Activated naive CD4-positive, alpha-beta T cell treated with anti-CD3 and anti-CD28 coated beads, Interleukin-2, amount 50 U/mL, for 72 hours (primary cell): ENCODE data around the gene CDC5L. TPM values are rescaled to one million over a fixed set of nuclear protein-coding genes. Genes with fewer than 3 reads are reported as not detected.
A peak's percentile ranks its signal among the peaks of the same experiment; 100 is the strongest.

Experiments
- ATAC-seq, 2 donors: fragments of 150-1000 bp; cut with Tn5 transposase; 2 replicates each; pipeline ENCODE4 v1.10.0; 2021; ENCODE audit warnings: mild to moderate bottlenecking in 2 of 2, moderate library complexity in 2 of 2
- DNase-seq, 2 donors: peaks; one replicate each; pipeline ENCODE4 v3.0.0; 2021 to 2022; ENCODE audit warnings: low spot score in 2 of 2
- H3K27ac Mint-ChIP-seq, 2 donors: one replicate each; pipeline ENCODE4 v1.8.0; 2022; ENCODE audit warnings: mild to moderate bottlenecking in 2 of 2, mixed read lengths in 2 of 2
- H3K36me3 Mint-ChIP-seq, 2 donors: one replicate each; pipeline ENCODE4 v1.8.0; 2022; ENCODE audit warnings: mixed read lengths in 2 of 2
- H3K9me3 Mint-ChIP-seq, 2 donors: one replicate each; pipeline ENCODE4 v1.8.0; 2022; ENCODE audit warnings: mixed read lengths in 2 of 2
- total RNA-seq, 2 donors: library from RNA; stranded (reverse); gene quantifications; one replicate each; pipeline ENCODE4 v1.2.3, GENCODE V29; 2022

Gene CDC5L
- total RNA-seq, 2 donors from 2014 or later: 22.7 to 25.2 TPM

- Mint-ChIP-seq H3K27ac (no peak overlapping the region), H3K36me3 (no peaks in the 10 kb centered on the region), H3K9me3 (no peaks in the 10 kb centered on the region)
- no peak for ATAC-seq
- no peak for DNase-seq
These were observed 84.9 kb downstream of the CDC5L start for GRCh38 chr6:44472250-44472945.

DNA sequence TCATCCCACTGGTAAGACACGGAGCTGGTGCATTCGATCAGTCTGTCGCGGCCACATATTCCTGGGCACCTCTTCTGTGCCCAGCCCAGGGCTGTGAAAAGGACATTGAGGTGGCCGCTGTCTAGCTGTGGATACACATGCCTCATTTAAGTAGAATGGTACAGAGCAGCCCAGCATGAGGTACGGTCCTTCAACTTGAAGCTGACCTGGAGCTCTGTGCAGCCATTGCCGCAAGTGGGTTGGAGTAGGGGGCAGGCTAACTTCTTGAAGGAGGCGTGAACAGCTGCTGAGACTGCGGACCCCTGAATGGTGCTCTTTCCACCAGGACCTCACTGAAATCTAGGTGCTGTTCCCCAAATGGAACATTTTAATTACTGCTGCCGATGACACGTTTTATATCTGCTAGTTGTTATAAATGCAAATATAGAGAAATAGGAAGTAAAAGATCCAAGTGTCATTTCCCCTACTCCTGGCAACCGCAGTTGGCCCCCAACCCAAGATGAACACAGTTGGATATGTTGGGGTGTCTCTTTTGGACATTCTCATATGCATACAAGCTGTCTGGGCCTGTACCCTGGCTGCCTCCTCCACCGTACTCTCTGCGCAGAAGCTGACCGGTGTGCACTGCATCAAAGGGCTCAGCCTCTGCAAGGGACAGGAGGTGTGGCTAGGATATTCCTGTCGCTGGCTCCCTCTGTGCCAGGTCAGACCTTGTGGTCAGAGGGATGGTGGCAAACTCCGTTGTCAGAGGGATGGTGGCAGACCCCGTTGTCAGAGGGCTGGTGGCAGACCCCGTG, 86.1 kb downstream of the CDC5L start:
- ATAC-seq (no peak), DNase-seq (no peak)
- Mint-ChIP-seq H3K27ac (no peak overlapping the region), H3K36me3 (no peaks in the 10 kb centered on the region), H3K9me3 (no peaks in the 10 kb centered on the region)

DNA sequence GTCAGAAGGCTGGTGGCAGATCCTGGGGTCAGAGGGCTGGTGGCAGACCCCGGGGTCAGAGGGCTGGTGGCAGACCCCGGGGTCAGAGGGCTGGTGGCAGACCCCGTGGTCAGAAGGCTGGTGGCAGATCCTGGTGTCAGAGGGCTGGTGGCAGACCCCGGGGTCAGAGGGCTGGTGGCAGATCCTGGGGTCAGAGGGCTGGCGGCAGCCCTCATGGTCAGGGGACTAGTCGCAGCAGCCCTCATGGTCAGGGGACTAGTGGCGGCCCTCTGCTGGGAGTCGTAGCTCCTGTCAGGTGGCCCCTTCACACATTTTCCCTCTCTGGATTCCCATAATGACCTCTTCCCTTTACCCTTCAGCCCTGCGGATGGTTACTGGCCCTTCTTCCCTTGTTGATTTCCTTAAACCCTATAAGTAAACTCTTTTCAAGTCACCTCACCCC, 86.7 kb downstream of the CDC5L start:
- ATAC-seq (no peak), DNase-seq (no peak)
- H3K27ac Mint-ChIP-seq: no peak overlapping the region
- no peaks in the 10 kb centered on the region for H3K36me3 Mint-ChIP-seq
- H3K9me3 Mint-ChIP-seq: no peaks in the 10 kb centered on the region

DNA sequence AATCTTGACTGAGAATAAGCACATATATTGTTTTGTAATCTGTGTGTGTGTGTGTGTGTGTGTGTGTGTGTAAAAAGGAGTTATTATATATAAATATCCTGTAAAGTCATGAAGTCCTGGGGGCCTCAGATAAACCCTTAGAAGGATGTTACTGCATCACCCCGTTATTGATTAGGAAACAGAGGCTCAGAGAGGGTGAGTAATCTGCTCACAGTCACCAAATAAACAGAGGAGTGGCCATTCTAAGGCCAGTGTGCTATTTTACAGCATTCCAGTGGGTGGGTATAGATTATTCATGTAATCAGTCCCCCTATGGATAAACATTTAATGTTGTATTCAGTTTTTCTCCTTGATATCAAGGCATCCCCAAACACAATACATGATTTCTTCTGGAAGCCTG, 87.1 kb downstream of the CDC5L start:
- no peaks in the 10 kb centered on the region for H3K9me3 Mint-ChIP-seq
- H3K36me3 Mint-ChIP-seq: no peaks in the 10 kb centered on the region
- ATAC-seq: no peak
- no peak overlapping the region for H3K27ac Mint-ChIP-seq
- no peak for DNase-seq

GRCh38 chr6:44475417-44475778, 87.9 kb downstream of the CDC5L start:
- H3K27ac Mint-ChIP-seq: no peak overlapping the region
- ATAC-seq (peak; percentile 26 to 48), DNase-seq (no peak)
- no peaks in the 10 kb centered on the region for H3K36me3 Mint-ChIP-seq
- H3K9me3 Mint-ChIP-seq: no peaks in the 10 kb centered on the region

DNA sequence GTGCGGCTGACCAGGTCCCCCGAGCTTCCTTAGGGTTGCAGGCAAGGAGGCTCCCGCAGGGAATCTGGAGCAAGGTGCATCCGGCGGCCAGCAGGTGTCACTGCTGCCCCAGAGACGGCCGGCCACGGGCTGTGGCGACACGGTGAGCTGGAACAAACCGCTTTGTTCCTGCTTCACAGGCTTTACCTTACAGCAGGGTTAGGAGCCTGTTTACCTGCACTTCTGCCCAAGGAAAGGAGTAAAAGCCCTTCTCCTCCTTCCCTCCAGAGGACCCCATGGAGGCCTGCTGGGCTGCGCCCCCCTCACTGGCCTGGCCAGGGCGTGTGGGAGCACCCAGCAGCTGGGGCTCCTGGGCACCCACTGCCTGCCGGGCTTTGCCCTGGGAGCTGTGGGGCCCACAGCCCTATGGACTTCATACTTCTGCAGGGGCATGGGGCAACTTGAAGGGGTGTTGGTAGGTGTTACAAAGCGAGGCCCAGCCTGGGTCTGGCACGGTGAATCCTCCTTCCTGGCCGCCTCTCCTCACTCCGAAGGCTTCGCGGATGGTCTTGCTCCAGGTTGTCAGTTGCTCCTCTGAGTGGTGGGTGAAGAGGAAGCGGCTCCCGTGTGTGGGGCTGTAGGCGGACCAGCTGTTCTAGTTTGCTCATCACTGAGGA, 88.4 kb downstream of the CDC5L start:
- DNase-seq: peak; percentile 75 to 79
- Mint-ChIP-seq H3K9me3 (no peaks in the 10 kb centered on the region), H3K36me3 (no peaks in the 10 kb centered on the region), H3K27ac (no peak overlapping the region)
- ATAC-seq: peak; percentile 87 to 89

- H3K9me3 Mint-ChIP-seq: no peaks in the 10 kb centered on the region
- ATAC-seq (no peak), DNase-seq (no peak)
- no peaks in the 10 kb centered on the region for H3K36me3 Mint-ChIP-seq
- H3K27ac Mint-ChIP-seq: no peak overlapping the region
These were observed 89.3 kb downstream of the CDC5L start for GRCh38 chr6:44476849-44477248.

GRCh38 chr6:44477293-44477894, 89.9 kb downstream of the CDC5L start:
- ATAC-seq: no peak
- DNase-seq: no peak
- no peak overlapping the region for H3K27ac Mint-ChIP-seq
- H3K9me3 Mint-ChIP-seq: no peaks in the 10 kb centered on the region
- no peaks in the 10 kb centered on the region for H3K36me3 Mint-ChIP-seq

- Mint-ChIP-seq H3K27ac (no peak overlapping the region), H3K9me3 (no peaks in the 10 kb centered on the region), H3K36me3 (no peaks in the 10 kb centered on the region)
- no peak for DNase-seq
- no peak for ATAC-seq
These were observed 90.7 kb downstream of the CDC5L start for GRCh38 chr6:44478158-44478557.

DNA sequence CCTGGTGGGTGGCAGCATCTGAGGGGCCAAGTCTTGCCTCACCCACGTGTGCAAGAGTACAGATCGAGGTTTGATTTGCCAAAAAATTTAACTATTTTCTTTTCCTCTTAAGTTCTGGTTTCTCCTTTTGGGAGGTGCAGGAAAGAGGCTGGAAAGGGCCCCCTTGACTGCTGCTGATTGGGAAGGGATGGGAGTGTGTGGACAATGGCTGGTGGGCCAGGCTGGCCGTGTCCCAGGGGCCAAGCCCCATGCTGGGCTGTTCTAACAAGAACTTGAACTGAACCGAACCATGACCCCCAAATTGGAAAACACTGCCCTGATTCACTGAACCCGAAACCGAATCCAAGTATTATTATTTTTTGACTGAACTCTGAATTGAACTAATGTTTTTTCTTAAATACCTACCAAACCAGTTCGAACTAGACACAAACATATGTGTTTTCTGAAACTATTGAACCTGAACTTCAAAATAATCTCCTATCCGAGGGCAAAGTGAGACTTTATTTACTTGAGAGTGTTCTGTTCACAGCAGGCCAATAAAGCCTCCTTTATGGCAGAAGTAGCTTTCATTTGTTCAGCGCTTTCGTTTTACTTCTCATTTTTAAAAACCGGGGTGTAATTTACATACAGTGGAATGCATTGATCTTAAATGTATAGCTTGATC, 91.2 kb downstream of the CDC5L start:
- Mint-ChIP-seq H3K9me3 (no peaks in the 10 kb centered on the region), H3K36me3 (no peaks in the 10 kb centered on the region), H3K27ac (no peak overlapping the region)
- DNase-seq (no peak), ATAC-seq (no peak)

- no peak for ATAC-seq
- Mint-ChIP-seq H3K36me3 (no peaks in the 10 kb centered on the region), H3K27ac (no peak overlapping the region), H3K9me3 (no peaks in the 10 kb centered on the region)
- DNase-seq: no peak
These were observed 92.6 kb downstream of the CDC5L start for GRCh38 chr6:44480097-44480541.

GRCh38 chr6:44481056-44481455, 93.5 kb downstream of the CDC5L start:
- no peaks in the 10 kb centered on the region for H3K9me3 Mint-ChIP-seq

DNA sequence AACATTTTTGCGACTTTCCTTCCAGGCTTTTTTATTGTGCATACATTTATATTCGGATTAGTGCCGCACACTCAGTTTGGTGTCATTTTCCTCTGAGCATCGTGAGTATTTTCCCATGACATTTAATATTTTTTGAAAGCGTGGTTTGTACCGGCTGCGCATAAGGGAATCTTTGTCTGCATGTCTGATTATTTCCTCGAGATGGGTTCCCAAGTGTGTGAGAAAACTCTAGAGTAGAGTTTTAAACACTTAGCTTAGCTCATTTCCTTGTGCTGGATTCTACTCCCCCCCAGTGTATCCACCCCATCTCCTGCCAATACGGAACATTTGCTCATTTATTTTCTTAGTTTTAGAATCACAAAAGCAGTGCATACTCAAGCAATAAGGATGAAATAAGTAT, 94.3 kb downstream of the CDC5L start:
- no peaks in the 10 kb centered on the region for H3K36me3 Mint-ChIP-seq
- H3K9me3 Mint-ChIP-seq: no peaks in the 10 kb centered on the region
- no peak overlapping the region for H3K27ac Mint-ChIP-seq
- ATAC-seq (no peak), DNase-seq (no peak)

More at GRCh38 chr6:44481056-44481455, 93.5 kb downstream of the CDC5L start:
- H3K27ac Mint-ChIP-seq: no peak overlapping the region
- DNase-seq (no peak), ATAC-seq (no peak)
- H3K36me3 Mint-ChIP-seq: no peaks in the 10 kb centered on the region

GRCh38 chr6:44485601-44486401, 98.3 kb downstream of the CDC5L start:
- H3K9me3 Mint-ChIP-seq: peaks cover 0 to 2% of the 10 kb centered on the region in 2 donors
- no peak for ATAC-seq
- DNase-seq: no peak
- no peaks in the 10 kb centered on the region for H3K36me3 Mint-ChIP-seq
- no peak overlapping the region for H3K27ac Mint-ChIP-seq

DNA sequence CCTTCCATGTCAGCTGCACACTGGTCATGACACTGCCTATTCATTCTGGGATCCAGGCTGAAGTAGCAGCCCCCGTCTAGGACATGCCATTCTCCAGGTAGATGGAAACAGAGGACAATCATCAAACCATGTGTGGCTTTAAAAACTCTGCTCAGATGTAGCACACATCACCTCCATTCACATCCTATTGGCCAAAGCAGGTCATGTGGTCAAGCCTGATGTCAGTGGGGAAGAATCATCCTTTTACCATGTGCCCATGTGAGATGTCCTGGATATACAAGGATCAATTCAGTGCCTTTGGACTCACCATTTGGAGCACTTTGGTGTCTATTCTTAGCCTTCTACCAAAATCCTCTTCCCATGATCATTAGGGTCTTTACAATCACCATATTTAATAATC, 99.5 kb downstream of the CDC5L start:
- DNase-seq (no peak), ATAC-seq (peak in 1 of 2 donors; percentile 20)
- Mint-ChIP-seq H3K9me3 (peaks cover 0 to 3% of the 10 kb centered on the region in 2 donors), H3K27ac (no peak overlapping the region), H3K36me3 (no peaks in the 10 kb centered on the region)

GRCh38 chr6:44487586-44487985, 100.1 kb downstream of the CDC5L start:
- no peak for DNase-seq
- Mint-ChIP-seq H3K36me3 (no peaks in the 10 kb centered on the region), H3K9me3 (peaks cover 0 to 3% of the 10 kb centered on the region in 2 donors), H3K27ac (peak overlapping the region in 1 of 2 donors; percentile 25)
- no peak for ATAC-seq
